Breast epithelium (tissue), 4 donors: ENCODE data around the gene GRB2. TPM values are rescaled to one million over a fixed set of nuclear protein-coding genes. Genes with fewer than 3 reads are reported as not detected.
A peak's percentile ranks its signal among the peaks of the same experiment; 100 is the strongest.
"Not testable (repeated sequence)": the region's sequence is repeated elsewhere in the genome, so short reads cannot be mapped to it uniquely, and the experiment has no call there.

Source experiments
- DNase-seq, 2 donors: peaks; one replicate each; pipeline ENCODE4 v3.0.0-alpha.2; 2019; ENCODE audit warnings: low spot score in 2 of 2
- H3K27ac ChIP-seq, 2 donors: fragments of 200-600 bp; sonication (generic) in 1 of 2; one replicate each; pipeline ENCODE4 v1.5.1; 2016 to 2019; ENCODE audit warnings: mild to moderate bottlenecking in 1 of 2
- H3K27me3 ChIP-seq, 2 donors: fragments of 200-600 bp; sonication (generic) in 1 of 2; one replicate each; pipeline versions ENCODE4 v1.5.1 to v1.6.0; 2017 to 2019; ENCODE audit warnings: control low read depth in 1 of 2, mild to moderate bottlenecking in 1 of 2
- H3K36me3 ChIP-seq: fragments of 200-600 bp; one replicate; pipeline ENCODE4 v1.5.1; 2019
- H3K4me1 ChIP-seq, 2 donors: fragments of 200-600 bp; sonication (generic); one replicate each; pipeline ENCODE4 v1.5.1; 2016 to 2019; ENCODE audit warnings: control low read depth in 1 of 2
- H3K4me3 ChIP-seq, 3 donors: fragments of 200-600 bp; sonication (generic); 1 replicate in 2 of 3; 2 replicates in 1 of 3; pipeline ENCODE4 v1.5.1; 2016 to 2019; ENCODE audit warnings: mild to moderate bottlenecking in 3 of 3, moderate library complexity in 2 of 3
- H3K9me3 ChIP-seq, 2 donors: fragments of 200-600 bp; sonication (generic) in 1 of 2; one replicate each; pipeline ENCODE4 v1.5.1; 2016 to 2019; ENCODE audit warnings: control low read depth in 1 of 2
- POLR2A ChIP-seq: fragments of 450-650 bp; IDR thresholded peaks from one replicate; pipeline ENCODE4 v1.6.1; 2016; ENCODE audit warnings: antibody characterized with exemption, mild to moderate bottlenecking, moderate library complexity
- POLR2AphosphoS5 ChIP-seq, 3 donors: sonication (generic); formaldehyde crosslinking; IDR thresholded peaks; one replicate each; pipeline ENCODE4 v1.6.1; 2017; ENCODE audit warnings: antibody characterized with exemption in 3 of 3
- intact Hi-C: fragments of 100-400 bp; cut with DNase I; formaldehyde crosslinking; loops from one replicate; pipeline ENCODE4 v1.15.1; 2023; ENCODE audit warnings: low total_unique reads
- total RNA-seq, 3 donors: library from RNA; depleted of rRNA; stranded (reverse); fragments of >200 nt; gene quantifications; one replicate each; pipeline ENCODE4 v1.1.0, GENCODE V29; 2016
- TF ChIP-seq, protein P1 (sequence below), 3 donors: fragments of 450-650 bp; IDR thresholded peaks; one replicate each; pipeline ENCODE4 v1.5.1; 2016 to 2017; ENCODE audit warnings: antibody characterized with exemption in 3 of 3, mild to moderate bottlenecking in 3 of 3, moderate library complexity in 3 of 3

Gene GRB2
- 100 to 1,000 TPM in 1 of 3 donors, 10 to 100 TPM in 2; 72.4 to 104 (median 77.1) TPM for total RNA-seq

DNA sequence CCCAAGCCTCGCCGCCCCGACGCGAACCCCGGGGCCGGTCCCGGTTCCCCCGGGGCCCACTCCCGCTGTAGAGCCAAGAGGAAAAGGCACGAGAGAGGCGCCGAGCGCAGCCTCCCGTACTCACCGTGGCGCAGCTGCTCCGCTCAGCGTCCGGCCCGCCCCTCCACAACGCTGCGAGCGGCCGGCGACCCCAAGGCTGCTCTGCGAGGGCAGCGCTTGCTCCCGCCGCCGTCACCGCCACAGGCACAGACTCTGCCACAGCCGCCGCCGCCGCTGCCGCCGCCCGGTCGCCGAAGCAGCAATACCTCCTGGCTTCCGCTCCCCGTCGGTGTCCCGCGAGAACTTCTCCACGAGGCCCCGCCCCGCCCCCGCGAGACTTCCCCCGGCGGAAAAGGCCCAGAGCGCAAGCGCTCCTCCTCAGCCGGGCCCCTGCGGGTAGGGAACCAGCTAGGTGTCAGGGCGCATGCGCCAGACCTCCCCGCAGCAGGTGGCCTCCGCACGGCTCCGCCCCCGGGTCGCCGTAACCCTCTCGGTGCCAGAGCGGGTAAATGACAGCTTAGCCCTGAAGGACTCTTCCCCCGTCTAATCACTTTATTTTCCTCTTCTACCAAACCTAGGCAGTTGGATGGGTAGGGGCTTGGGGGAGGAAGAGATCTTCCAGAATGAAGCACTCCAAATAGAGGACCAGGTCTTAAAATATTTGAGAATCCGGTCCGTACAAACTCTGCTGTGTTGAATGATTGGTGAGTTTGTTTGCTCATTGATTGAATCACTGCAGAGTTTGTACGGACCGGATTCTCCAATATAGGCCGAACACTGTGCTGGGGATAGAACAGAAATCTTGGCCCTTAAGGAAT is at the start of gene GRB2:
TSS of gene GRB2 (minus strand) at position 314 of the 857 bp plus-strand sequence. CDS start 12,050 bp downstream, outside the sequence.
- TF ChIP-seq, protein P1, sequence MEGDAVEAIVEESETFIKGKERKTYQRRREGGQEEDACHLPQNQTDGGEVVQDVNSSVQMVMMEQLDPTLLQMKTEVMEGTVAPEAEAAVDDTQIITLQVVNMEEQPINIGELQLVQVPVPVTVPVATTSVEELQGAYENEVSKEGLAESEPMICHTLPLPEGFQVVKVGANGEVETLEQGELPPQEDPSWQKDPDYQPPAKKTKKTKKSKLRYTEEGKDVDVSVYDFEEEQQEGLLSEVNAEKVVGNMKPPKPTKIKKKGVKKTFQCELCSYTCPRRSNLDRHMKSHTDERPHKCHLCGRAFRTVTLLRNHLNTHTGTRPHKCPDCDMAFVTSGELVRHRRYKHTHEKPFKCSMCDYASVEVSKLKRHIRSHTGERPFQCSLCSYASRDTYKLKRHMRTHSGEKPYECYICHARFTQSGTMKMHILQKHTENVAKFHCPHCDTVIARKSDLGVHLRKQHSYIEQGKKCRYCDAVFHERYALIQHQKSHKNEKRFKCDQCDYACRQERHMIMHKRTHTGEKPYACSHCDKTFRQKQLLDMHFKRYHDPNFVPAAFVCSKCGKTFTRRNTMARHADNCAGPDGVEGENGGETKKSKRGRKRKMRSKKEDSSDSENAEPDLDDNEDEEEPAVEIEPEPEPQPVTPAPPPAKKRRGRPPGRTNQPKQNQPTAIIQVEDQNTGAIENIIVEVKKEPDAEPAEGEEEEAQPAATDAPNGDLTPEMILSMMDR (IDR thresholded peaks at IDR 0.05): no peak
- TF ChIP-seq POLR2AphosphoS5 (IDR thresholded peaks at IDR 0.05) (peak; percentile 67 to 77 (median 67)), POLR2A (no peak)

GRCh38 chr17:75454672-75455071 is 49.2 kb upstream of the GRB2 start:
- H3K27ac ChIP-seq, H3K27me3 ChIP-seq, H3K36me3 ChIP-seq, H3K9me3 ChIP-seq, H3K4me3 ChIP-seq, intact Hi-C loops, H3K4me1 ChIP-seq, DNase-seq: not testable (repeated sequence)

More for the DNA sequence above, at the start of gene GRB2:
- no peaks in the 10 kb centered on the region for H3K27me3 ChIP-seq
- peak within 1 kb of the TSS; percentile 81 to 91 for H3K27ac ChIP-seq
- peaks cover 0 to 13% of the 10 kb centered on the region in 2 donors for H3K4me1 ChIP-seq
- DNase-seq: peak; percentile 97 to 99
- H3K4me3 ChIP-seq: peak within 1 kb of the TSS; percentile 94 to 99 (median 98)
- intact Hi-C loops: loop anchor here (10.0 kb wide), 1 partner anchor 81 kb away; no protein-coding TSS in a partner anchor
- no peaks in the 10 kb centered on the region for H3K9me3 ChIP-seq
- H3K36me3 ChIP-seq: no peaks in the 10 kb centered on the region

GRCh38 chr17:75454193-75454592 is 48.7 kb upstream of the GRB2 start:
- no peaks in the 10 kb centered on the region for H3K36me3 ChIP-seq
- TF ChIP-seq POLR2A: no peak
- TF ChIP-seq, protein P1 (IDR thresholded peaks at IDR 0.05): no peak
- no peak for TF ChIP-seq POLR2AphosphoS5 (IDR thresholded peaks at IDR 0.05)
- H3K9me3 ChIP-seq: no peaks in the 10 kb centered on the region
- H3K4me1 ChIP-seq: peaks cover 0 to 2% of the 10 kb centered on the region in 2 donors
- H3K4me3 ChIP-seq: no peak overlapping the region
- no peak overlapping the region for H3K27ac ChIP-seq
- no peak for DNase-seq
- intact Hi-C loops: no loop called here
- no peaks in the 10 kb centered on the region for H3K27me3 ChIP-seq

DNA sequence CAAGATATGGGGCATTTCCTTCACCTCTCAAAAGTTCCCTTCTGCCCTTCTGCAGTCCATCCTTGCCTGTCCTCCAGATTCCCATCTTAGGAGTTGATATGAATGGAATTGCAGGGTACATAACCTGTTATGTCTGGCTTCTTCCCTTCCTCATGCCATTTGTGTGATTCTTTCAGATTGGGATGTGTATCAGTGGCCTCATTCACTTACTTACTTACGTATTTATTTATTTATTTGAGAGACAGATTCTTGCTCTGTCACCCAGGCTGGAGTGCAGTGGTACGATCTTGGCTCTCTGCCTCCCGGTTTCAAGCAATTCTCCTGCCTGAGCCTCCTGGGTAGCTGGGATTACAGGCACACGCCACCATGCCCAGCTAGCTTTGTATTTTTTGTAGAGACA is 44.8 kb upstream of the GRB2 start:
- Histone ChIP-seq H3K36me3 (no peaks in the 10 kb centered on the region), H3K27me3 (no peaks in the 10 kb centered on the region), H3K27ac (no peak overlapping the region), H3K9me3 (no peaks in the 10 kb centered on the region), H3K4me1 (no peaks in the 10 kb centered on the region), H3K4me3 (no peak overlapping the region)
- DNase-seq: no peak
- intact Hi-C loops: no loop called here
- TF ChIP-seq, protein P1 (IDR thresholded peaks at IDR 0.05): no peak
- TF ChIP-seq POLR2AphosphoS5 (IDR thresholded peaks at IDR 0.05) (no peak), POLR2A (no peak)

DNA sequence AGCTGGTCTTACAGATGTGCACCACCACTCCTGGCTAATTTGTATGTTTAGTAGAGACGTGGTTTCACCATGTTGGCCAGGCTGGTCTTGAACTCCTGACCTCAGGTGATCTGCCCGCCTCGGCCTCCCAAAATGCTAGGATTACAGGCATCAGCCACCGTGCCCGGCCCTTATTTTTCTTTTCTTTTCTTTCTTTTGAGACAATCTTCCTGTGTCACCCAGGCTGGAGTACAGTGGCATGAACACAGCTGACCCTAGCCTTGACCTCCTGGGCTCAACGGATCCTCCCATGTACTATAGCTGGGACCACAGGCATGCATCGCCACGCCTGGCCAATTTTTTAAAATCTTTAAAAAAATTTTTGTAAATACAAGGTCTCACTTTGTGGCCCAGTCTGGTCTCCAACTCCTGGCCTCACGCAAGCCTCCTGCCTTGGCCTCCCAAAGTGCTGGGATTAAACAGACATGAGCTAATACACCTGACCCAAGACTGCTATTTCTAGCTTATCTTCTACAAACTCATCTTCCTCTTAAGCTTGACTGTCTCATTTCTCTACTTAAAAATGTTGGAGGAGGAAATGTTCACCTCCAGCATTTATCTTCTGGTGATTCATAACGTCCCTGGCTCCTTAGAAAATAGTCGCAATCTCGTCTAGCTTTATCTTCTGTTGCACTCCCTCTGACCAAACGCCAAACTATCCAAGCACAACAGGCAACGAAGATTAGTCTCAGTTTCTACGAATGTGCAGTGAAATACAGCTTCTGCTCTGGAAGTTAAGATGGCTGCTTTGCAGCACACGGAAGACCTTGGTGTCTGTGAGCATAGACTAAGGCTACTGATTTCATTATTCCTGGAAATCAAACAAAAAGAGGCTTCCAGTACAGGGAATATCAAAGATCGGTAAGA is 42.7 kb upstream of the GRB2 start:
- Histone ChIP-seq H3K4me3 (no peak overlapping the region), H3K9me3 (no peaks in the 10 kb centered on the region), H3K36me3 (no peaks in the 10 kb centered on the region), H3K4me1 (no peaks in the 10 kb centered on the region), H3K27ac (no peak overlapping the region), H3K27me3 (no peaks in the 10 kb centered on the region)
- DNase-seq: no peak
- TF ChIP-seq, protein P1 (IDR thresholded peaks at IDR 0.05): no peak
- TF ChIP-seq POLR2AphosphoS5 (IDR thresholded peaks at IDR 0.05): no peak
- TF ChIP-seq POLR2A: no peak
- intact Hi-C loops: no loop called here

GRCh38 chr17:75445896-75446295 is 40.4 kb upstream of the GRB2 start:
- intact Hi-C loops, H3K27me3 ChIP-seq, DNase-seq, H3K27ac ChIP-seq, H3K9me3 ChIP-seq, H3K36me3 ChIP-seq, H3K4me1 ChIP-seq, H3K4me3 ChIP-seq: not testable (repeated sequence)
